Measurements from ENCODE around the gene LEMD1.

The LEMD1 gene

DNA sequence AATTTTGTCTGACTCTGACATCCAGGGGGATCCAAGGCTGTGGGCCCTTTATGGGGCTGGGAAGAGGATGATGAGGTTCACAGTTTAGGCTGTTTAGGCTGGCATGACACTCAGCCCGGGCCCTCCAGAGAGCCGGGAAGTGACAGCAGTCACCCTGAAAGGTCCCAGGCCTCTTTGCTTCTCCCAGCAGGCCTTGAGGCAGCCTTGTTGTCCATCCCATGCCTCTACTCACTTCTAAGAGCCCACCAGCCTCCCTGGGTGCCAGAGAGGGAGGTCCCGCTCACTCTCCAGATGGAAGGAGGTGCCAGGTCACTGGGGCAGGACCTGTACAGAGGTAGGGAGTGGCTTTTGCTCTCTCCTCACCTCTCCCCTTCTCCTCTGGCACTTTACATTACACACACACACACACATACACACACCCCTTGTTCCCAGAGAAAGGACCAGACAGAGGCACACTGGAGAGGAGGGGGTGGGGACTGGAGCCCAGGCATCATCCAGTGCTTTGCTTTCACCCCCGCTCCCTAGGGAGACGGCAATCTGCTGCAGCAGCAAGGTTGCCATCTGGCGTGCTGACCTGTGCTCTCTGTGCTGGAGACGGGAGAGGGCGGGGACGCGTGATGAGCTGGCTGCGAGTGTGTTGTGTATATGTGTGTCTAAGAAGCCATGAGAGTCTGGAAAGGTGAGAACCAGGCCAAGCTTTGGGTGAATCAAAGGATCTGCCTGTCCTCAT lies 69.7 kb downstream of the LEMD1 start:
- DNase-seq, result no peak

DNA sequence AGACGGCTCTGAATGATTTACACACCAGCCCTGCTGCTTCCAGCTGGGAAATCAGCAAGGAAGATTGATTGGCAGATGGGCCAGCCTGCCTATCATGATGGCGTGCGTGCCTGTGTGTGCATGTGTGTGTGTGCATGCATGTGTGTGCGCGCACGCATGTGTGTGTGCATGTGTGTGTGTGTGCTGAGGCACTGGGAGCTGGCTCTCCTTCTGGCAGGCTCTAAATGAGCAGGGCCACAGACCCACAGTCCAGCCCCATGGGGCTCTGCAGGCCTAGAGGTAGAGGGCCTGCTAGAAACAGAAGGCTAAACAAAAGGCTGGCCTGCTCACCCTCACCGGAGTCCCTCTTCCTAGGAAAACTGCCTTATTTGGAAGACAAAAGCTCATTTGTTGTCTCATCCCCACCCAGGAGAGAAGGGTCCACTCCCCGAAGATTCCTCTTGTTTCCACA lies 71.1 kb downstream of the LEMD1 start:
- no peak for DNase-seq

DNA sequence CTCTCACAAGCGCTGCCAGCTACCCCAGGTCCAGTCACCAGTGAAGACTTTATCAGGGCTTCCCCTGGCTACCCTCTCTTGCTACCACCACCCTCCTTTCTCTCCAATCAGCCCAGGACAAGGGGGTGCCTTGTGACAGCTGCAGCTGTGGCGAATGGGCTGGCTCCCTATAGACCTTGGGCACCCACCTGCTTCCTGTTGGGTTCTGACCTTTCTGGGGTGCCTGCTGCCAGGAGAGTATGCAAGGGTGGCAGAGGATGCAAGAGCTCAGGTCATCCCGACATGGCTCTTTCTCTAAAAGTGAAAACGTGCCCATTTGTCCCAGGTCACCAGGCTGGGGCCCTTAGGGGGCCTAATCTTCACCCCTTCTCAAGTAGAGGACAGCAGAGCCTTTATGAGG lies 71.7 kb downstream of the LEMD1 start:
- no peak for DNase-seq

DNA sequence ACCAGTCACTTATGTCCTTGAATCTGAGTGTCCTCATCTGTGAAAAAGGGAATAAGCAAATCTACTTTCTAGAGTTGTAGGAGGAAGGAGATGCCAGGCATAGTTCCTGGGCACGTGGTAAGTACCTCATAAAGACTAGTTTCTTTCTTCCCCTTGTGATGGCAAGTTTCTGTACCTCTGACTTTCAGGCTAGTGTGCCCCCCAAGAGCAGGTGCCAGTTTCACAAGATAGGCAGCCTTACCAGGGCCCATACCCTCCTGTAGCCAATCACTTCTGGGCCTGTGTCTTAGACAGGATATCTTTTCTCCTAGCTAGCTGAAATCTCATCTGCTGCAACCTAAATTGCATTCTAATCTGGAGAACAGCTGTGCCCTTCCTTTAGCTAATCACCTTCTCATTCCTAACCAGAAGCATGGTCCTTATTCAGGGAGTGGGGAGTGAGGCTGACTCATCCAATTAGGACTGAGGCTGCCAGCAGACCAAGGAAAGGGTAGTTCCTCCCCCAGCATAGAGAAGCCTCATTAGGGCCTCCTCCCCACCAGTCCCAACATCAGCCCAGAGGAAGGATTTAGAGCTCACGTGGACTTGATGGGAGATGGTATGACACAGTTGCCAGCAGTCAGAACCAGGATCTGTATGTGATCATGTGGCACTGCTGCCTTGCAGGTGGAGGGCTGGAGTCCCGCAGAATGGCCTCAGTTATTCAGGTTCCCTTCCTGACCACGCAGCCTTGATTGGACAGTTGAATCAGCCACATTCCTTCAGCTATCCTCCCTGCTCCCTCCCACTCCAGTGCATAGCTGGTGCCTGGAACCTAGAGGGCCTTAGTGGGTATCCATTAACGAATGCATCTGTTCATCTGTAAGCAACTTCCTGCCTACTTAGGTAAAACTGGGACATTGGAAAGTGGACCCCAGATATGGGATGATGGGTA lies 73.0 kb downstream of the LEMD1 start:
- no peak for DNase-seq

DNA sequence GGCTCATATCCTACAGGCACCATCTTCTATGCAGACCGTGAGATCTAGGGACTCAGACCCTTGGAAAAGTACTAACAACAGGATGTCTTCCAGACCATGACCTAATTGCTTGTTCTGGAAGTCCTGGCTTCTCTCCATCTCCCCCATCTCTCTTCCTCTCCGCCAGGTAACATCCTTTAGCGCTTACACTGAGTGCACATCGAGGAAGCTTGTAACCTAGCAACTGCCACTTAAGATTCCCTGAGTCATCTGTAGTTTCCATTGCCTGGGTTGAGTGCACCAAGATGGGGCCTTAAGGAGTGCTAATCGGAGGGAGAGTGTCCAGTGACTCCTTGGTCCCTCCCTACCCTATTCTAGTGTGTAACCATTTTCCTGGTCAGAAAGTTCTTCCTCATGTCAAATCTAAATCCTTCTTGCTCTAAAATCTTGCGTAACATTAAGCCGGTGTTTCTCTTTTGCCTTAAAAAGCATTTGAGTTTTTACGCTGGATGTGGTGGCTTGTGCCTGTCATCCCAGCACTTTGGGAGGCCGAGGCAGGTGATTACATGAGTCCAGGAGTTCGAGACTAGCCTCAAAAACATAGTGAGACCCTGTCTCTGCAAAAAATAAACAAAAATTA lies 74.8 kb downstream of the LEMD1 start:
- DNase-seq, result no peak

DNA sequence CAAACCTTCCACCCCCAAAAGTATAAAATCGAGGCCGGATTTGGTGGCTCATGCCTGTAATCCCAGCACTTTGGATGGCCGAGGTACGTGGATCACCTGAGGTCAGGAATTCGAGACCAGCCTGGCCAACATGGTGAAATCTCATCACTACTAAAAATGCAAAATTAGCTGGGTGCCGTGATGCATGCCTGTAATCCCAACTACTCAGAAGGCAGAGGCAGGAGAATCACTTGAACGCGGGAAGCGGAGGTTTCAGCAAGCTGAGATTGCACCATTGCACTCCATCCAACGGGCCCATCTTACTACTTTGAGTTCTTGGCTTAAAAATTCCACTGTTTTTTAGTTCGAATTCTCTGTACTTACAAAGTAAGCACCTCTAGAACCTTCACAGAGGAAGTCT lies 76.1 kb downstream of the LEMD1 start:
- DNase-seq, result no peak

DNA sequence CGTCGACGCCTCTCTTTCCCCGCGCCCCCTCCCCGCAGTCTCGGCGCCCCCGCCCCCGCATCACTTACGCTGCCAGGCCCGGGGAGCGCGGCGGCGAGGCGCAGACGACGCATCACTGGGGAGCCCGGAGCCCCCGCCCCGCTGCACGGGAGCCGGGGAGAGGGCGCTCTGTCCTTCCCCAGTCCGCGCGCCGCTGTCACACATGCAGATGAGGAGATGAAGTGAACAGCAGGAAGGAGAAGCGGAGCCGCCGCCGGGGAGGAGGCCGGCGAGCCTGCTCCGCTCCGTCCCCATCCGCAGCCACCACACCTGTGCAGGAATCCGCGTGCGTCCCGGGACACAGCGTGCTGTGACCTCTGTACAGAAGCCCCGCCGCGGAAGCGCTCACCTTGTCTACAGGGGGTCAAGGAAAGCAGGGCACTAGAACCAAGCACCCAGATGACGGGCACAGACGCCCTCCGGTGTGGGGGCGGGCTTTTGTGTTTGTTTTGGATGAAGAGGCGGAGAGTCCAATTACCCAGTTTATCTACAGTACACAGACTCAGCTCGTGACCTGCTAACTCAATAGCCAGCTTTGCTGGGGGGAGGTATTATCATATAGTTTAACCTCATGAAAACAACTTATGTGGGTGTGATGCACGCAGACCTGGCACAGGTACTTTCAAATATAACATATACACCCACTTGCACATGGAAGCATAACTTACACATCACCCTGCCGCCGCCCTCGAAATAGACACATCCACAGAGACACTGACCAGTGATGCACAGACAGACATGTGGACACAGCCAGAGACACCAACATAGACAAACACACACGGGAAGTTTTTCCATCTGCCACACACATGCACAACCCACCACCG lies 77.6 kb downstream of the LEMD1 start:
- DNase-seq, result peak; percentile 48 to 49

DNA sequence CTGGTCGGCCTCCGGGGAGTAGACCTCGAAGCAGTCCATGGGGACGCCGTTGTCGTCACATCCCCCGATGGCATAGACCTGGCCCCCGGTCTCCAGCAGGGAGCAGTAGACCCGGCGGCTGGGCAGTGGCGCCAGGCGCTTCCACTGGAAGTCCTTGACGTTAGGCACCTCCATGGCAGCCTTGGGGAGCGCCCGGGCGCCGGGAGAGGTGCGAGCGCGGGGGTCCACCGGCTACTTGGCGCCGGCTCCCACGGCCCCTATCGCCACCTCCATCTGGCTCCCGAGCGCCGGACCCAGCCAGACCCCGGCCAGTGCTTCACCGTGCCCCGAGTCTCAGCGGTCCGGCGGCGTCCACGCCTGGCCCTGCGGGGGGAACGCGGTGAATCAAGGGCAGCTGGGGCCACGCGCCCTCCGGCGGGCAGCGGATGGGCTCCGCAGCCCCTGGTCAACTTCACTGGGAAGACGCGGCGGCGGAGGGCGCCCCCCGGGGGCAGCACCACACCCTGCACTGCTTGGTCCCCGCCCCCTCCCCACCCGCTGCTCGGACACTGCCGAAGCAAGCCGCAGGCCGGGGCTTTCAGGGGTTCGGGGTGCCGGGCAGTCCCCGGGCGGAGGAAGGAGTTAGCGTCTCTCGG lies 78.3 kb downstream of the LEMD1 start:
- peak in 1 of 2 experiments; percentile 33 for DNase-seq

DNA sequence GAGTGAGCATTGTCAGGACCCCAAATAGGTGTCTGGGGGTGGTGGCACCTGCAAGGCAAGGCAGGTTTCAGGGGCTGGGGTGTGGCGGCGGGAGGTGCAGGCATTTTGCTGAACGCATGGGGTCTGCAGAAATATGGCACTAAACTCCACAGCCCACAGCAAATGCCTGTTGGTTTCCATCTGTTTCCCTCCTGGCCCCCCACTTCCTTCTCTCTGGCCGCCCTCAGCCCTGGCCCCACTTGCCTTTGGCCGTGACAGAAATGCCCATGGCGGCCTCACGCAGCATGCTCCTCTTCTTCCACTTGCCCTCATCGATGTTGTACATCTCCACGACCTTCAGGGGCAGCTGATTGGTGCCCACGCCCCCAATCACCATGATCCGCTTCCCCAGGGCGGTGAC lies 78.9 kb downstream of the LEMD1 start:
- no peak for DNase-seq

DNA sequence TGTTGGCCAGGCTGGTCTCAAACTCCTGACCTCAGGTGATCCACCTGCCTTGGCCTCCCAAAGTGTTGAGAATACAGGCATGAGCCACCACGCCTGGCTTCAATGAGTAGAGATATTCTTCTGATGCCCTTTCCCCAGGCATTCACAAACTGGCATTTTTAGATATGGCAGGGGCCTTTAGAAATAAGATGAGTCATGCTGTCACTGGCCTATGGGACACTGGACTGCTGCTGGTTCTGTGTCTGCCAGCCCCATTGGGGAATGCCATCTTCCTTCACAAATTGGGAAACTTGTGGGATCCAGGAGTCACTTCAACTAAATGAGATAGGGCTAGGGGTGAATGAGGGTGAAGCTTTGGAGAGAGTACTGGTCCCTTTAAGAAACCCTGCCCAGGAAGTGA lies 81.2 kb downstream of the LEMD1 start:
- DNase-seq, result no peak

DNA sequence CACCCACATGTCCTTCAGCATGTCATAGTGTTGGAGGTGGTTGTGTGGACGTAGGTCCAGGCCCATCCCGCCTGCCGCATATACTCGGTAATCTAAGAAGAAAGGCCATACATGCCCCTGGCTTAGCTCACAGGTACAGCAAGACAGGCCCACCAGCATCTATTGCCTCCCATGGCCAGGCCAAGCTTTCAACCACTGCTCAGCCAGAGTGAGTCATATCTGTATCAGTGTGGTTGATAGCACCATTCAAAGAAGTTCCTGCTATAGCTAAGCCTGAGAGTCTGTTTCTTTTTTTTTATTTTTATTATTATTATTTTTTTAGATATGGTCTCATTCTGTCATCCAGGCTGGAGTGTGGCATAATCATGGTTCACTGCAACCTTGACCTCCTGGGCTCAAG lies 82.1 kb downstream of the LEMD1 start:
- no peak for DNase-seq

DNA sequence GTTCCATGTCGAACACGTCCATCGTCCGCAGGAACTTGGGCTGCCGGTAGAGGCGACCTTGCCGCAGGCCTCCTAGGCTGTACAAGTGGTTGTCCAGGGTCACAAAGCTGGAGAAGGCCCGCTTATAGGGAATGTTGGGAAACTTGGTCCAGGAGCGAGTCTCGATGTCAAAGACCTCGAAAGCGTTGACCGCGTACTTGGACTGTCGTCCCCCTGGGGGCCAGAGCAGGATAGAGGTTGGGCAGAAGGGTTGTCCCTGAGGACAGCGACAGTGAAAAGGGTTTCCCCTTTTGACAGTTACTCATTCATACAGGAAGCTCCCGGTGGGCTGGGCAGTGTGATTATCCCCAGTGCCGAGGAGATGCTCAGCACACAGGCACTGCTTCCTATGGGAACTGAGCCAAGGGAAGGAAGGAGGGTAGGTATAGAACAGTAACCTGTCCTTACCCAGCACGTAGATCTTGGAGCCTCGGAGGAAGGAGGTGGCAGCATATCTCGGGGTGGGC lies 82.6 kb downstream of the LEMD1 start:
- no peak for DNase-seq

DNA sequence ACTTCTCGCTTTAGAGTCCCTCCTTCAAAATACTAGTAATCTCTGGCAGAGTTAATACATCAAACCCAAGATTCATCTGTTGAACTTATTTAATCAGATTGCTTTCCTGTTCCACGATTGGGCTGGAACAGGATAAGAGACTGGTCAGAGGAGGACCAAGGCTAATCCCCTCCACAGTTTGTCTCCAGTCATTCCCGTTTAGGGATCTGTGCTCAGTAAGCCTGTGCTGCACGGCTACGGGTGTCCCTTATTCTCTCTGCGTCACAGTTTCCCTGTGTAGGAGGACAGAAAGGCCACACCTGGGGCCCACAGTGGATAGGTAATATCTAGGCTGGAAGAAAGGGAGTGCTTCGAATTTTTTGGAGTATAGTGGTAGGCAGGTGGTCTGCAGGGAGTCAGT lies 83.8 kb downstream of the LEMD1 start:
- no peak for DNase-seq

DNA sequence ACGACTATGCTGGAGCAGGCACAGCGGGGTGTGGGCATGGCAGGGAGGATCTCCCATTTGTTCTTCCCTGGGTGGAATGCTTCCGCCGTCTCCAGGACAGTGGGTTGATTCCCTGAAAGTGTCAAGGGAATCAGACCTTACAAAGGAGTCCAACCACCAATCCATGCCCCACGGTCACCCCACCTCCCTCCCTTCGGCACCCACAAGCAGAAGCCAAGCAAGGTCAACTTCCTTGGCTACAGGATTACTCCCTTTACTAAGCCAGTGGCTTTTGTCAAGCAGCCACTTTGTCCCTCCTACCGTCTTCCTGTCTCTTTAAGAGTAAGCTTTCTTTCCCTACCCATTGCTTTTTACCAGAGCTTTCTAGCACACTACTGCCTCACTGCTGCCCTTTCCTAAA lies 84.4 kb downstream of the LEMD1 start:
- no peak for DNase-seq

DNA sequence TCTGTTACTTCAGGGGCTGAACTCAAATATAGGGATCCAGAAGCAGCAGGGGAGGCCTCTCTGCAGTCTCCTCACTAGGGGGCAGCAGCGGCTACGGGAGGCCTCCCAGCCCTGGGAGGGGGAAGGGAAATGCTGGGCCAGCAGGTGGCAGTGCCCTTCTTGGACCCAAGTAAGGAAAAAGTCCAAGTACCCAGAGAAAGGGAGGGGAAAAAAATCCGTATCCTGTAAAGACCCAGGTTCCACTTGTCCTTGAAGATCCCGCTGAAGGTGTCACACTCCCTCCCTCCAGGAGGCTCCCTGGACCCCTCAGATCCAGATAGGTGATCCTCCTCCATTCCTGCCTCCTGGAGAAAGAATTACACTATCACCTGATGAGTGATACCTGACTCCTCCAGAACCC lies 86.2 kb downstream of the LEMD1 start:
- peak; percentile 82 to 87 for DNase-seq

DNA sequence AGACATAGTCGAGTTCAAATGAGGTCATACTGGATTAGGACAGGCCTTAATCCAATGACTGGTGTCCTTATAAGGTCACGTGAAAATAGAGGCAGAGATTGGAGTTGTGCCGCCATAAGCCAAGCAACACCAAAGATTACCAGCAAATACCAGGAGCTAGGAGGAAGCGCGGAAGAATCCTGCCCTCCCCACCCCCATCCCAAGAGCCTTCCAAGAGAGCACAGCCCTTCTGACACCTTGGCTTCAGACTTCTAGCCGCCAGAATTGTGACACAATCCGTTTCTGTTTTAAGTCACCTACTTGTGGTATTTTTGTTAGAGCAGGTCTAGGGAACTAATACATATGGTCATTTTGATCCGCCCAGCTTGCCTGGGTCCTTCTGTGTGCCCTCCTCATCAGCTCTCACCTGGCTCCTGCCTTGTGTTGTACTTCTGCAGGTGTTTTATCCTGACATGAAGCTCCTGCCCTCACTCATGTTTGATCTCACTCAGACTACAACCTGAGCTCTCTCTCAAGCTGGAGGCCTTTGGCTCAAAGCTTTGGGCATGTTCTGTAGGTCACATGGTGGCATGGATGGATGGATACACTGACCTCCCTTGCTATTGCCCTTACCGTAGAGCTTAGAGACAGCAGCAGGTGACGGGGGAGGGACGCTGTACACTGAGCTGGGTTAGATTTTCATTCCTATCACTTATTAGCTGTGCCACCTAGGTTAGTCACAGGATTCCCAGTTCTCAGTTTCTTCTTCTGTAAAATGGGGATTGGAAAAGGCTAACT lies 89.7 kb downstream of the LEMD1 start:
- no peak for DNase-seq

All from activated CD4-positive, alpha-beta T cell treated with anti-CD3 and anti-CD28 coated beads, Interleukin-2, amount 50 U/mL, for 48 hours (primary cell).